Measurements from ENCODE around the gene XRN1. TPM values are rescaled to one million over a fixed set of nuclear protein-coding genes. Genes with fewer than 3 reads are reported as not detected.
"Not testable (repeated sequence)": the region's sequence is repeated elsewhere in the genome, so short reads cannot be mapped to it uniquely, and the experiment has no call there.

Gene XRN1
- total and polyA plus RNA-seq, 5 donors from 2014 or later: 53.5 to 121 (median 81.3) TPM

DNA sequence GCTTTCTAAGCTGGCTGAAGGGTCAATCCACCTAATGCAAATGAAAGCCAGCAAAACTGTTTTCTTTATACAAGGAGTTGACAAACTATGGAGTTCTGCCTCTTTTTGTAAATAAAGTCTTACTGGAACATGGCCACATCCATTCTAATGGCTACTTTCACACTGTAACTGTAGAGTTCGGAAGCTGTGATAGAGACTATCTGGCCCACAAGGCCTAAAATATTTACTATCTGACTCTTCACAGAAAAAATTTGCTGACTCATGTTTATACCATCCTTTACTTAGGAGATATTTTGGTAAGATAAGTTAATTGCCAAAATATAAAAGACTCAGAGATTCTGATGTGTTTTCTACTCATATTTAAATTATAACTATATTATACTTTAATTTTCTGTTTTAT is 128.7 kb downstream of the XRN1 start:
- no peak overlapping the region for H3K27ac ChIP-seq (ENCODE audit: insufficient read depth, low read length, poor library complexity, severe bottlenecking)
- H3K4me1 ChIP-seq (ENCODE audit: control insufficient read depth, insufficient read depth, low read length, poor library complexity, severe bottlenecking): no peaks in the 10 kb centered on the region
- peaks cover 27% of the 10 kb centered on the region for H3K36me3 Mint-ChIP-seq
- no peaks in the 10 kb centered on the region for H3K27me3 Mint-ChIP-seq
- no peak overlapping the region for H3K4me3 Mint-ChIP-seq
- no peaks in the 10 kb centered on the region for H3K9me3 ChIP-seq (ENCODE audit: control insufficient read depth in 2 of 2, low read length in 2 of 2)
- no peaks in the 10 kb centered on the region for H3K9me3 Mint-ChIP-seq
- H3K27me3 ChIP-seq (ENCODE audit: control insufficient read depth, insufficient read depth, low read length): no peaks in the 10 kb centered on the region
- no peak overlapping the region for H3K27ac Mint-ChIP-seq
- H3K36me3 ChIP-seq (ENCODE audit: control insufficient read depth, insufficient read depth, low read length): peaks cover 40% of the 10 kb centered on the region
- peaks cover 0 to 5% (median 0%) of the 10 kb centered on the region in 4 donors for H3K4me1 Mint-ChIP-seq
- ATAC-seq (ENCODE audit: low read depth in 2 of 2): no peak
- no peak for DNase-seq
- no peak overlapping the region for H3K4me3 ChIP-seq (ENCODE audit: low read depth, low read length)

- H3K9me3 Mint-ChIP-seq: no peaks in the 10 kb centered on the region
- H3K4me3 Mint-ChIP-seq: no peak overlapping the region
- peaks cover 29% of the 10 kb centered on the region for H3K36me3 Mint-ChIP-seq
- DNase-seq: no peak
- H3K27me3 Mint-ChIP-seq: no peaks in the 10 kb centered on the region
- Histone ChIP-seq H3K27me3 (ENCODE audit: control insufficient read depth, insufficient read depth, low read length) (no peaks in the 10 kb centered on the region), H3K9me3 (ENCODE audit: control insufficient read depth in 2 of 2, low read length in 2 of 2) (no peaks in the 10 kb centered on the region), H3K27ac (ENCODE audit: insufficient read depth, low read length, poor library complexity, severe bottlenecking) (no peak overlapping the region), H3K4me3 (ENCODE audit: low read depth, low read length) (no peak overlapping the region), H3K4me1 (ENCODE audit: control insufficient read depth, insufficient read depth, low read length, poor library complexity, severe bottlenecking) (no peaks in the 10 kb centered on the region), H3K36me3 (ENCODE audit: control insufficient read depth, insufficient read depth, low read length) (peaks cover 46% of the 10 kb centered on the region)
- H3K4me1 Mint-ChIP-seq: peaks cover 0 to 5% (median 0%) of the 10 kb centered on the region in 4 donors
- H3K27ac Mint-ChIP-seq: peak overlapping the region in 1 of 3 donors; percentile 40
- ATAC-seq (ENCODE audit: low read depth in 2 of 2): no peak
Observed at GRCh38 chr3:142318331-142318730, 129.5 kb downstream of the XRN1 start.

GRCh38 chr3:142315978-142316388 is 131.9 kb downstream of the XRN1 start:
- H3K36me3 ChIP-seq (ENCODE audit: control insufficient read depth, insufficient read depth, low read length): peaks cover 60% of the 10 kb centered on the region
- not testable (repeated sequence) for H3K9me3 Mint-ChIP-seq; H3K4me3 ChIP-seq (ENCODE audit: low read depth, low read length); H3K4me3 Mint-ChIP-seq; H3K4me1 Mint-ChIP-seq; H3K27me3 ChIP-seq (ENCODE audit: control insufficient read depth, insufficient read depth, low read length); H3K27ac ChIP-seq (ENCODE audit: insufficient read depth, low read length, poor library complexity, severe bottlenecking); ATAC-seq (ENCODE audit: low read depth in 2 of 2); H3K9me3 ChIP-seq (ENCODE audit: control insufficient read depth in 2 of 2, low read length in 2 of 2); DNase-seq; H3K4me1 ChIP-seq (ENCODE audit: control insufficient read depth, insufficient read depth, low read length, poor library complexity, severe bottlenecking); H3K27me3 Mint-ChIP-seq
- Mint-ChIP-seq H3K27ac (peak overlapping the region in 1 of 3 donors; percentile 76), H3K36me3 (peaks cover 41% of the 10 kb centered on the region)

DNA sequence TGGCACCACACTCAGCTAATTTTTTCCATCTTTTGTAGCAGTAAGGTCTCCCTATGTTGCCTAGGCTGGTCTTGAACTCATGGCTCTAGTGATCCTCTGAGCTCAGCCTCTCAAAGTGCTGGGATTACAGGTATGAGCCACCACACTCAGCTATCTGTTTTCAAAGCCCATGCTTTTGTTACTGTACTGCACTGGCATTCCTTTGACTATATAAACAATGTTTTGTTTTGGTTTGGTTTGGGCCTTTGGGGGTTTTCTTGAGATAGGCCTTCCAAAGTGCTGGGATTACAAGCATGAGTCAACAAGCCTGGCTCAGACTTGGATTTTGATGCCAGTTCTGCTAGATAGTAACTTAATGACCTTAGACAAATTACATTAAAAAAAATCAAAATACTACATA is 132.8 kb downstream of the XRN1 start:
- Mint-ChIP-seq H3K27ac (no peak overlapping the region), H3K36me3 (peaks cover 41% of the 10 kb centered on the region), H3K27me3 (no peaks in the 10 kb centered on the region), H3K4me1 (peaks cover 0 to 2% (median 0%) of the 10 kb centered on the region in 4 donors), H3K4me3 (no peak overlapping the region), H3K9me3 (no peaks in the 10 kb centered on the region)
- peaks cover 68% of the 10 kb centered on the region for H3K36me3 ChIP-seq (ENCODE audit: control insufficient read depth, insufficient read depth, low read length)
- ATAC-seq (ENCODE audit: low read depth in 2 of 2): no peak
- no peaks in the 10 kb centered on the region for H3K4me1 ChIP-seq (ENCODE audit: control insufficient read depth, insufficient read depth, low read length, poor library complexity, severe bottlenecking)
- H3K4me3 ChIP-seq (ENCODE audit: low read depth, low read length): no peak overlapping the region
- no peaks in the 10 kb centered on the region for H3K9me3 ChIP-seq (ENCODE audit: control insufficient read depth in 2 of 2, low read length in 2 of 2)
- no peaks in the 10 kb centered on the region for H3K27me3 ChIP-seq (ENCODE audit: control insufficient read depth, insufficient read depth, low read length)
- H3K27ac ChIP-seq (ENCODE audit: insufficient read depth, low read length, poor library complexity, severe bottlenecking): no peak overlapping the region
- no peak for DNase-seq

GRCh38 chr3:142310439-142310838 is 137.4 kb downstream of the XRN1 start:
- ATAC-seq (ENCODE audit: low read depth in 2 of 2) (no peak), DNase-seq (no peak)
- no peak overlapping the region for H3K4me3 Mint-ChIP-seq
- H3K27ac ChIP-seq (ENCODE audit: insufficient read depth, low read length, poor library complexity, severe bottlenecking): no peak overlapping the region
- H3K36me3 ChIP-seq (ENCODE audit: control insufficient read depth, insufficient read depth, low read length): peaks cover 54% of the 10 kb centered on the region
- no peak overlapping the region for H3K27ac Mint-ChIP-seq
- H3K27me3 Mint-ChIP-seq: no peaks in the 10 kb centered on the region
- H3K4me3 ChIP-seq (ENCODE audit: low read depth, low read length): no peak overlapping the region
- no peaks in the 10 kb centered on the region for H3K27me3 ChIP-seq (ENCODE audit: control insufficient read depth, insufficient read depth, low read length)
- no peaks in the 10 kb centered on the region for H3K9me3 ChIP-seq (ENCODE audit: control insufficient read depth in 2 of 2, low read length in 2 of 2)
- H3K9me3 Mint-ChIP-seq: peaks cover 0 to 2% (median 0%) of the 10 kb centered on the region in 7 donors
- no peaks in the 10 kb centered on the region for H3K4me1 ChIP-seq (ENCODE audit: control insufficient read depth, insufficient read depth, low read length, poor library complexity, severe bottlenecking)
- peaks cover 42% of the 10 kb centered on the region for H3K36me3 Mint-ChIP-seq
- peaks cover 0 to 8% (median 2%) of the 10 kb centered on the region in 4 donors for H3K4me1 Mint-ChIP-seq

DNA sequence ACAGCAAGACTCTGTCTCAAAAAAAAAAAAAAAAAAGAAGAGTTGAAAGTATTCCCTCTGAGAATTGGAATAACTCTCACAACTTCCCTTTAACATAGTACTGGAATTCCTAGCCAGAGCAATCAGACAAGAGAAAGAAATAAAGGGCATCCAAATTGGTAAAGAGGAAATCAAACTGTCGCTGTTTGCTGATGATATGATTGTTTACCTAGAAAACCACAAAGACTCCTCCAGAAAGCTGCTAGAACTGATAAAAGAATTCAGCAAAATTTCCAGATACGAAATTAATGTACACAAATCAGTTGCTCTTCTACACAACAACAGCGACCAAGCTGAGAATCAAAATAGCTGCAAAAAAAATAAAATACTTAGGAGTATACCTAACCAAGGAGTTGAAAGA is 145.0 kb downstream of the XRN1 start:
- H3K4me1 Mint-ChIP-seq: peaks cover 0 to 14% (median under 1%) of the 10 kb centered on the region in 4 donors

DNA sequence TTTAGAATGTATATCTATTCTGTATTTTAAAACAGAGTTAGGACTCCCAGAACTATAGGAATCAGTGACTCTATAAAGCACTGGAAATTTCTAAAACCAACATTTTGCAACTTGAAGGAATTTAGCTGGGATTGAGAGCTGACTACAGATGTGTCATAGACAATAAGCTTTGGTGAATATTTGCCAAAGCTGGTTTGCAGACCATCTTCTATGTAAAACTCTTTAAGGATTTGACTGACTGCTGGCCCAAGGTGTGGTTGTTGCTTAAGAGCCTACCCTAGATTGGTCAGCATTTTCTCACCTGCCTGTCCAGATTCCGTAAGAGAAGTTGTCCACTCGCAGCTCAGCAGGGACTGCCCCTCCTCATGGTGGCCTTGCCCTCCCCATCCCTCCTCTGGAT is 149.2 kb downstream of the XRN1 start:
- Histone ChIP-seq H3K9me3 (ENCODE audit: control insufficient read depth in 2 of 2, low read length in 2 of 2) (peaks cover 0 to 3% of the 10 kb centered on the region in 2 experiments), H3K27me3 (ENCODE audit: control insufficient read depth, insufficient read depth, low read length) (no peaks in the 10 kb centered on the region), H3K4me3 (ENCODE audit: low read depth, low read length) (no peak overlapping the region), H3K27ac (ENCODE audit: insufficient read depth, low read length, poor library complexity, severe bottlenecking) (no peak overlapping the region), H3K36me3 (ENCODE audit: control insufficient read depth, insufficient read depth, low read length) (no peaks in the 10 kb centered on the region), H3K4me1 (ENCODE audit: control insufficient read depth, insufficient read depth, low read length, poor library complexity, severe bottlenecking) (no peaks in the 10 kb centered on the region)
- peaks cover 39% of the 10 kb centered on the region for H3K36me3 Mint-ChIP-seq
- ATAC-seq (ENCODE audit: low read depth in 2 of 2) (no peak), DNase-seq (no peak)
- peaks cover 0 to 6% (median 0%) of the 10 kb centered on the region in 4 donors for H3K4me1 Mint-ChIP-seq
- H3K27ac Mint-ChIP-seq: no peak overlapping the region
- H3K27me3 Mint-ChIP-seq: no peaks in the 10 kb centered on the region
- no peak overlapping the region for H3K4me3 Mint-ChIP-seq
- peaks cover 0 to 21% (median 3%) of the 10 kb centered on the region in 7 donors for H3K9me3 Mint-ChIP-seq

More for the DNA sequence above, 145.0 kb downstream of the XRN1 start:
- Mint-ChIP-seq H3K9me3 (peaks cover 0 to 36% (median 12%) of the 10 kb centered on the region in 7 donors), H3K36me3 (peaks cover 65% of the 10 kb centered on the region)
- DNase-seq; H3K9me3 ChIP-seq (ENCODE audit: control insufficient read depth in 2 of 2, low read length in 2 of 2); H3K36me3 ChIP-seq (ENCODE audit: control insufficient read depth, insufficient read depth, low read length); H3K4me3 Mint-ChIP-seq; H3K4me3 ChIP-seq (ENCODE audit: low read depth, low read length); H3K27me3 Mint-ChIP-seq; H3K4me1 ChIP-seq (ENCODE audit: control insufficient read depth, insufficient read depth, low read length, poor library complexity, severe bottlenecking); ATAC-seq (ENCODE audit: low read depth in 2 of 2); H3K27me3 ChIP-seq (ENCODE audit: control insufficient read depth, insufficient read depth, low read length); H3K27ac ChIP-seq (ENCODE audit: insufficient read depth, low read length, poor library complexity, severe bottlenecking); H3K27ac Mint-ChIP-seq: not testable (repeated sequence)

GRCh38 chr3:142296507-142296906 is 151.3 kb downstream of the XRN1 start:
- H3K27me3 Mint-ChIP-seq: no peaks in the 10 kb centered on the region
- H3K9me3 ChIP-seq (ENCODE audit: control insufficient read depth in 2 of 2, low read length in 2 of 2): no peaks in the 10 kb centered on the region

More at GRCh38 chr3:142296507-142296906, 151.3 kb downstream of the XRN1 start:
- no peak overlapping the region for H3K4me3 ChIP-seq (ENCODE audit: low read depth, low read length)
- peaks cover 0 to 3% (median 2%) of the 10 kb centered on the region in 7 donors for H3K9me3 Mint-ChIP-seq
- peaks cover 0 to under 1% (median 0%) of the 10 kb centered on the region in 4 donors for H3K4me1 Mint-ChIP-seq
- no peaks in the 10 kb centered on the region for H3K4me1 ChIP-seq (ENCODE audit: control insufficient read depth, insufficient read depth, low read length, poor library complexity, severe bottlenecking)
- DNase-seq: no peak
- H3K4me3 Mint-ChIP-seq: no peak overlapping the region
- H3K27me3 ChIP-seq (ENCODE audit: control insufficient read depth, insufficient read depth, low read length): no peaks in the 10 kb centered on the region
- no peak overlapping the region for H3K27ac Mint-ChIP-seq
- no peaks in the 10 kb centered on the region for H3K36me3 ChIP-seq (ENCODE audit: control insufficient read depth, insufficient read depth, low read length)
- ATAC-seq (ENCODE audit: low read depth in 2 of 2): no peak
- H3K36me3 Mint-ChIP-seq: peaks cover 23% of the 10 kb centered on the region
- H3K27ac ChIP-seq (ENCODE audit: insufficient read depth, low read length, poor library complexity, severe bottlenecking): no peak overlapping the region
